Activated T-helper 17 cell treated with anti-CD3 and anti-CD28 coated beads, Interleukin-2, amount 50 U/mL, for 72 hours (primary cell): Measurements from ENCODE around the gene LRRC37A2. TPM values are rescaled to one million over a fixed set of nuclear protein-coding genes. Genes with fewer than 3 reads are reported as not detected.
A peak's percentile ranks its signal among the peaks of the same experiment; 100 is the strongest.
"Not testable (repeated sequence)": the region's sequence is repeated elsewhere in the genome, so short reads cannot be mapped to it uniquely, and the experiment has no call there.

ENCODE experiments used
- ATAC-seq: fragments of 150-1000 bp; cut with Tn5 transposase; replicated peaks from 2 replicates; pipeline ENCODE4 v1.10.0; 2021; ENCODE audit warnings: mild to moderate bottlenecking, moderate library complexity
- H3K27ac Mint-ChIP-seq: one replicate; pipeline ENCODE4 v1.8.0; 2022; ENCODE audit warnings: mixed read lengths
- H3K27me3 Mint-ChIP-seq: one replicate; pipeline ENCODE4 v1.8.0; 2022; ENCODE audit warnings: mixed read lengths
- H3K36me3 Mint-ChIP-seq: one replicate; pipeline ENCODE4 v1.8.0; 2022; ENCODE audit warnings: low read depth, mild to moderate bottlenecking, mixed read lengths
- H3K4me1 Mint-ChIP-seq: one replicate; pipeline ENCODE4 v1.8.0; 2022; ENCODE audit warnings: mixed read lengths
- H3K4me3 Mint-ChIP-seq: one replicate; pipeline ENCODE4 v1.8.0; 2022; ENCODE audit warnings: mild to moderate bottlenecking, mixed read lengths
- H3K9me3 Mint-ChIP-seq: one replicate; pipeline ENCODE4 v1.8.0; 2022; ENCODE audit warnings: mixed read lengths
- total RNA-seq, 2 donors: library from RNA; stranded (reverse); gene quantifications; one replicate each; pipeline ENCODE4 v1.2.3, GENCODE V29; 2022

Gene LRRC37A2
- total RNA-seq = 1 to 10 TPM; 5.9 to 9.3 TPM

DNA sequence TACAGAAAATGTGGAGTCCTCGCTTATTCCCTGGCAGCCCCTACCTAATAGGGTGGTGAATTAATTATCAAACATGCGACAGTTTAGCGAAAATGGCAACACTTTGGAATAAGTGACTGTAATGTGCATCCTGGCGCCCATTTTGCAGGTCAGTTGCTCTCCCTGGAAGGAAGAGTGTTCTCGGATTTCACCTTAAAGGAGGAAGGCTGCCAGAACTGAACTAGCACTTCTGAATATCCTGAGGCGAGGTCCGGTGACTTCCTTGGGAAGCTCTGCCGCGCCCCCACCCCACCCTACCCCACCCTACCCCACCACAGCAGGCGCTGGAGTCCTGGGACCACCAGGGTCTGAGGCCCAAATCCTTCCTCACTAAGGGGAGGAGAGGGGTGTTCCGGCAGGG, at the start of gene LRRC37A2:
Gene LRRC37A2 (plus strand): TSS at position 301 of the 400 bp plus-strand sequence. CDS start 245 bp downstream, outside the sequence.
- not testable (repeated sequence) for H3K27me3 Mint-ChIP-seq, H3K4me1 Mint-ChIP-seq, H3K4me3 Mint-ChIP-seq, H3K36me3 Mint-ChIP-seq, H3K27ac Mint-ChIP-seq, H3K9me3 Mint-ChIP-seq, ATAC-seq

DNA sequence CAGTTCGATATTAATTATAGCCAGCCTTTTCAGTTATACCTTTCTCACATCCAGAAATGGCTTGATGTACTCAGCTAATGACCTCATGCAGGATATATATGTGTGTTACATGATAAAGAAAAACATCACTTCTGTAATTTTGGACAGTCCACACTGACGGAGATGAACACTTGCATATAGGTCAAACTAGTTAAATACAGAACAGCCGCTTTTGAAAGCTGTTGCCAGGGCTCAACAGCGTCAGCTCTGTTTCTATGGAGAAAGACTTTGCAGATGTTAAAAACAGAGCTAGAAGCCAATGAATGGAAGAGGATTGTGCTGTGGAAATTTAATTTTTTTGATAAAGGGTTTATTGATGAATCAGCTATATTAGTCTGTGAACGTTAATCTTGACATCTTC, 44.6 kb upstream of the LRRC37A2 start:
- ATAC-seq, H3K36me3 Mint-ChIP-seq: not testable (repeated sequence)

GRCh38 chr17:46474489-46474888, 37.8 kb upstream of the LRRC37A2 start:
- H3K4me1 Mint-ChIP-seq, H3K27me3 Mint-ChIP-seq, H3K27ac Mint-ChIP-seq, H3K9me3 Mint-ChIP-seq, H3K4me3 Mint-ChIP-seq, ATAC-seq, H3K36me3 Mint-ChIP-seq: not testable (repeated sequence)

More for the DNA sequence above, 44.6 kb upstream of the LRRC37A2 start:
- not testable (repeated sequence) for H3K4me1 Mint-ChIP-seq, H3K4me3 Mint-ChIP-seq, H3K27me3 Mint-ChIP-seq, H3K9me3 Mint-ChIP-seq, H3K27ac Mint-ChIP-seq

DNA sequence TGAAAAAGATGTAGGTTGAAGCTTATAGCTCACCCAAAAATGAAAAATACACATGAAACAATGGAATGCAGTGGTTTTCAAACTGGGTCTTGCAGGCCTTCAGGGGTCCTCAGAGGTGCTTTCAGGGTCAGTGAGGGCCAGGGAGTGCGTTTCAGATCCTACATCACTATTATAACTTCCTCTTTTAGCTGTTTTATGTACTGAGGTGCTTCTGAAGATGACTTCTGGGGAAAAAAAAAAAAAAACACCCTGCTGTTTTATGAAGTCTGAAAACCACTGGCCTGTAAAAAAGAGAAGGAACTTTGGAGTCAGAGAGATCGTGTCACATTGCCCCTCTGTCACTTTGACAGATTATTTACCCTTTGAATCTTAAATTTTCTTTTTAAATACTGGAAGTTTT, 36.7 kb upstream of the LRRC37A2 start:
- H3K4me3 Mint-ChIP-seq, H3K4me1 Mint-ChIP-seq, H3K27me3 Mint-ChIP-seq, H3K9me3 Mint-ChIP-seq, H3K36me3 Mint-ChIP-seq, ATAC-seq, H3K27ac Mint-ChIP-seq: not testable (repeated sequence)

DNA sequence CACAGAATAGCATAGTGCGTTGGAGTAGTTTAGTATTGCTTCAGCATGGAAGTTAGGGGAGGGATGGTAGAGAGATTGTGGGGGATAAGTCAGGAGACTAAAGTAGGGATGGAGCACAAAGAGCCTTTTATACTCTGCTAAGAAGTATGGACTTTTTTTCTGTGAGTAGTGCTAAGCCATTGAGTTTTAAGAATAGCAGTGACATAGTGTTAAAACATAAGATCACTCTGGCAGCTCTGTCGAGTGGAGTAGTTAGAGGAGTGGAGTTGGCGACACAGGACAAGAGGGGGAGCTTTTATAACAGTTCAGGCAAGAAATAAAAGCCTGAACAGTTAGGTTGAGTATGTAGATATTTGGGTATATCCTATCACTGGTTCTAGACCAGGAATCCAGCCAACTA, 33.4 kb upstream of the LRRC37A2 start:
- not testable (repeated sequence) for H3K4me3 Mint-ChIP-seq, H3K36me3 Mint-ChIP-seq, H3K27ac Mint-ChIP-seq, H3K9me3 Mint-ChIP-seq, H3K4me1 Mint-ChIP-seq, H3K27me3 Mint-ChIP-seq, ATAC-seq

- H3K9me3 Mint-ChIP-seq, H3K36me3 Mint-ChIP-seq, H3K27ac Mint-ChIP-seq, H3K4me1 Mint-ChIP-seq, H3K4me3 Mint-ChIP-seq, ATAC-seq, H3K27me3 Mint-ChIP-seq: not testable (repeated sequence)
Observed at GRCh38 chr17:46481310-46481709, 31.0 kb upstream of the LRRC37A2 start.

DNA sequence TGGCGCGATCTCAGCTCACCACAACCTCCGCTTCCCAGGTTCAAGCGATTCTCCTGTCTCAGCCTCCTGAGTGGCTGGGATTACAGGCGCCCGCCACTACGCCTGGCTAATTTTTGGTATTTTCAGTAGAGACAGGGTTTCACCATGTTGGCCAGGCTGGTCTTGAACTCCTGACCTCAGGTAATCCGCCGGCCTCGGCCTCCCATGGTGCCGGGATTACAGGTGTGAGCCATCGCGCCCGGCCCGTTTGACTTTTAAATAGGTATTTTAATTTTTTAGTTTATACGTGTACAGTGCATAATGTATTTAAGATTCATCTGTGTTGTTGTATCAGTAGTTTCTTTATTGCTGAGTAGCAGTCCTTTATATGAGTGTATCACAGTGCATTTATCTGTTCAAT, 20.2 kb upstream of the LRRC37A2 start:
- not testable (repeated sequence) for ATAC-seq, H3K4me1 Mint-ChIP-seq, H3K36me3 Mint-ChIP-seq, H3K27me3 Mint-ChIP-seq, H3K4me3 Mint-ChIP-seq, H3K9me3 Mint-ChIP-seq, H3K27ac Mint-ChIP-seq

GRCh38 chr17:46499437-46500139, 12.7 kb upstream of the LRRC37A2 start:
- H3K27me3 Mint-ChIP-seq, ATAC-seq, H3K36me3 Mint-ChIP-seq, H3K9me3 Mint-ChIP-seq, H3K4me3 Mint-ChIP-seq, H3K4me1 Mint-ChIP-seq, H3K27ac Mint-ChIP-seq: not testable (repeated sequence)

- not testable (repeated sequence) for H3K4me1 Mint-ChIP-seq, ATAC-seq, H3K36me3 Mint-ChIP-seq, H3K4me3 Mint-ChIP-seq, H3K27me3 Mint-ChIP-seq, H3K9me3 Mint-ChIP-seq, H3K27ac Mint-ChIP-seq
Observed at GRCh38 chr17:46505896-46506295, 6.4 kb upstream of the LRRC37A2 start.

- ATAC-seq, H3K4me1 Mint-ChIP-seq, H3K27ac Mint-ChIP-seq, H3K4me3 Mint-ChIP-seq, H3K36me3 Mint-ChIP-seq, H3K9me3 Mint-ChIP-seq, H3K27me3 Mint-ChIP-seq: not testable (repeated sequence)
Observed at GRCh38 chr17:46534716-46535115, 22.4 kb downstream of the LRRC37A2 start.

GRCh38 chr17:46548607-46549006, 36.3 kb downstream of the LRRC37A2 start:
- not testable (repeated sequence) for H3K4me3 Mint-ChIP-seq, ATAC-seq, H3K27me3 Mint-ChIP-seq, H3K27ac Mint-ChIP-seq, H3K4me1 Mint-ChIP-seq, H3K9me3 Mint-ChIP-seq, H3K36me3 Mint-ChIP-seq

DNA sequence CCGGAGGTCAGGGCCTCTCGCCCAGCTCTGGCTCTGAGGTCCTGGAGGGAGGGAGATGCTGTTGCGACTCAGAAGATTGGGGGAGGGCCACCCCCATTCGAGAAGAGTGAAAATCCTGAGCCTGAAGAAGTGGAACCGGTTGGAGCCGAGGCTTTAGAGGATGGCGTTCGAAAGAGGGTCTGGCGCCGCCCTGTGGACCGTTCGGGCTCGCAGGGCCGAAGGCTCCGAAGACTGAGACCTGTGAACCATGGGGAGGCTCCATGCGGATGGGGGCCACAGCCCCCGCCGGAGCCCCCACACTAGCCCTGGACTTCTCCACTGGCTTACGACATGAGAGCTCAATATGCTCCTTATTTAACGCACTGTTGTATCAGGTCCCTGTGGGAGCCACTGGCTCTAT, 46.9 kb downstream of the LRRC37A2 start:
- not testable (repeated sequence) for H3K9me3 Mint-ChIP-seq, H3K27me3 Mint-ChIP-seq, H3K27ac Mint-ChIP-seq, ATAC-seq, H3K36me3 Mint-ChIP-seq, H3K4me3 Mint-ChIP-seq, H3K4me1 Mint-ChIP-seq

GRCh38 chr17:46560048-46560447, 47.8 kb downstream of the LRRC37A2 start:
- H3K4me3 Mint-ChIP-seq, H3K4me1 Mint-ChIP-seq, H3K9me3 Mint-ChIP-seq, H3K27me3 Mint-ChIP-seq, H3K27ac Mint-ChIP-seq, ATAC-seq, H3K36me3 Mint-ChIP-seq: not testable (repeated sequence)

DNA sequence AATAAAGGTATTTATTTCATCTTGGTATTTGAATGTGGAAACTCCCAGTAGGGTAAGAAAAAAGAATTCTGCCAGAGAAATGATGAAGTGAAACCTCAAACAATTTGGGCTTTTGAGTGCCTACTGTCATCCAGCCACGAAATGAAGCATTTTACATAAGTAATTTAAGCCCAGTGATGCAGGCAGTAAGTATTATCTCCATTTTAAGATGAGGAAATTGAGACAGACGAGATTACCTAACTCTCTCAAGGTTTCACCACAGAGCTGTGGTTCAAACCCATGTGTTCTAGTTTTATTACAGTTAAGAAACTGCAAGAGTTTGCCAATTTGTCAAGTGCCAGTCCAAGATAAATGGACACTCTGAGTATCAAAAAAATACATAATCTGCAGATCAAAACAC, 54.0 kb downstream of the LRRC37A2 start:
- H3K27ac Mint-ChIP-seq, H3K27me3 Mint-ChIP-seq, H3K4me1 Mint-ChIP-seq, H3K4me3 Mint-ChIP-seq, H3K9me3 Mint-ChIP-seq, H3K36me3 Mint-ChIP-seq: not testable (repeated sequence)
- ATAC-seq = peak; percentile 78

DNA sequence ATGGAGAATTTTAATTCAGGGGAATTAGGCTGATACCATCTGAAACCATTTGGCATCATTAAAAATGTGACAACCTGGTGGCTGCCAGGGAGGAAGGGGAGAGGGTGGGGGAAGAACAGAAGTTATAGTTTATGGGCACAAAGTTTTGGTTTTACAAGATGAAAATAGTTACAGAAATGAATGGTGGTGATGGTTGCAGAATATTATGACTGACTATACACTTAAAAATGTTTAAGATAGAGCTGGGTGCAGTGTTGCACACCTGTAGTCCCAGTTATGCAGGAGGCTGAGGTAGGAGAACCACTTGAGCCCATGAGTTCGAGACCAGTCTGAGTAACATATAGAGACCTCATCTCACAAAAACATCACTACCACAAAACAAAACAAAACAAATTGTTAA, 54.7 kb downstream of the LRRC37A2 start:
- not testable (repeated sequence) for H3K9me3 Mint-ChIP-seq, H3K36me3 Mint-ChIP-seq, H3K27me3 Mint-ChIP-seq, H3K27ac Mint-ChIP-seq, H3K4me1 Mint-ChIP-seq, H3K4me3 Mint-ChIP-seq
- peak; percentile 59 for ATAC-seq

- H3K27ac Mint-ChIP-seq, H3K4me3 Mint-ChIP-seq, ATAC-seq, H3K4me1 Mint-ChIP-seq, H3K9me3 Mint-ChIP-seq, H3K27me3 Mint-ChIP-seq, H3K36me3 Mint-ChIP-seq: not testable (repeated sequence)
Observed at GRCh38 chr17:46571796-46572195, 59.5 kb downstream of the LRRC37A2 start.
